ENCODE results near the gene MRE11.

The MRE11 gene

DNA sequence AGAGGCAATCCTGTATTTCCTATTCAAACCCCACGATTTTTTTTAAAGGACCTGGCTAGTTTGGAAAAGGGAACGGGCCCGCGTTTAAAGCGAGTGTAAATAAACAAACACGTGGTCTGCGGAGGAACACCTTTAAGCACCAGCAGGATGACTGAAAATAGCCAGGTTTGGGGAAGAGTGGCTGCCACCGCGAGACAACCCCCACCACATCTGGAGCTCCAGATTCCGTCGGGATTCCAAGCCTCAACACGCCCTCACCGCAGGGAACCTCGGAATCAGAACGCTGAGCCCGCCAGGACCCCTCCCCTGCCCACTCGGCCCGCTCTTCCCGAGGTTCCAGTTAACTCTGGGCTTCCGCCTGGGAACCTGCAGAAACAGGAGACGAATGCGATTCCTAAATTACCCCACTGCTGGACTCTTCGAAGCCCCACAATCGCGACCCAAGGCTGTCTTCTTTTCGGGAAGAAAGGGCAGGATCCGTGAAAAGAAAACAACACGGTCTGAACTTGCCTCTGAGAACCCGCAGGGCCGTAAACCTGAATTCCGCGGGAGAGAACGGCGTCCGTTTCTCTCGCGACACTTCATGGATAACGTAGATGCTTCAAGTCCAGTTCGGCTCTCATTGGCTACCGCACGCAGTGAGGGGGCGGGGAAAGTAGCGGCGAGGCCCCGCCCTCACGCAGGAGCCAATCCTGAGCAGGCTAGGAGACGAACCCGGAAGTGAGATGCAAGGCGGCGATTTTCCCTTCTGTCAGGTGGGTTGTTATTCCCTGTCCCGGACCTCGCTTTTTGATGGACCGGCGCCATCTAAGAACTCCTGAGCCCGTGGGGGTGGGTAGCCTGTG lies at the start of gene MRE11, which contains the start of gene ANKRD49:
Gene MRE11 (minus strand): TSS at position 564 of the 845 bp plus-strand sequence. CDS start 1,043 bp downstream, outside the sequence.
Gene ANKRD49 (plus strand): TSS at position 704 of the 845 bp plus-strand sequence. CDS start 2,710 bp downstream, outside the sequence.
- peak within 1 kb of the TSS; percentile 88 to 93 for H3K9ac ChIP-seq (ENCODE audit: low read depth in 1 of 2, low read length in 2 of 2)
- no peaks in the 10 kb centered on the region for H3K9me3 ChIP-seq (ENCODE audit: control insufficient read depth in 2 of 2, low read length in 2 of 2)
- H3K27me3 ChIP-seq (ENCODE audit: control insufficient read depth in 2 of 2, insufficient read depth in 2 of 2, low read length in 2 of 2), result no peaks in the 10 kb centered on the region
- peak within 1 kb of the TSS; percentile 74 to 75 for H3K27ac ChIP-seq (ENCODE audit: low read depth in 2 of 2, low read length in 2 of 2)
- peak within 1 kb of the TSS; percentile 96 for H3K4me3 ChIP-seq (ENCODE audit: low read length in 2 of 2)
- peaks cover 25 to 31% of the 10 kb centered on the region in 2 donors for H3K36me3 ChIP-seq (ENCODE audit: control insufficient read depth in 2 of 2, insufficient read depth in 2 of 2, low read length in 2 of 2)
- H3K4me1 ChIP-seq (ENCODE audit: control insufficient read depth in 2 of 2, insufficient read depth in 2 of 2, low read length in 2 of 2), result peaks cover 14% of the 10 kb centered on the region in 2 donors

DNA sequence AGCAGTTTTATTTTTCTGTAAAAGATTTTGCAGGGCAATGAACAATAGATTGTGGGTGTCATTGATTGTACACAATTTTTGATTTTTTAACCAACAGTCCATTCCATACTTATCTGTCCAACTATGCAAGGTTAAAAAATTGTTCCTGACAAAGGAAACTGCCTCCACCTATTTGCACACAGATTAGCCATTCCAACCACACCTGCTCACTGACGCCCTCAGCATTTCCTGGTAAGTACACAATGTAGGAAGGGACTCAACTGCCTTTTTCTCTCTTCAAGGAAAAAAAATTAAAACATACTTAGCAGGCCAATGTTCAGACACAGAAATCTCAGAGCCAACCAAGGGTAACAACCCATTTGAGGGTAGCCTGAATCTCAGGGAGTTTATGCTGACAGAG lies 45.8 kb upstream of the MRE11 start:
- H3K9ac ChIP-seq (ENCODE audit: low read depth in 1 of 2, low read length in 2 of 2), result peak overlapping the region in 1 of 2 donors; percentile 50
- peaks cover 20 to 52% of the 10 kb centered on the region in 2 donors for H3K4me1 ChIP-seq (ENCODE audit: control insufficient read depth in 2 of 2, insufficient read depth in 2 of 2, low read length in 2 of 2)
- no peaks in the 10 kb centered on the region for H3K9me3 ChIP-seq (ENCODE audit: control insufficient read depth in 2 of 2, low read length in 2 of 2)
- no peaks in the 10 kb centered on the region for H3K36me3 ChIP-seq (ENCODE audit: control insufficient read depth in 2 of 2, insufficient read depth in 2 of 2, low read length in 2 of 2)
- H3K4me3 ChIP-seq (ENCODE audit: low read length in 2 of 2), result peak overlapping the region; percentile 23 to 43
- peak overlapping the region; percentile 71 to 93 for H3K27ac ChIP-seq (ENCODE audit: low read depth in 2 of 2, low read length in 2 of 2)
- H3K27me3 ChIP-seq (ENCODE audit: control insufficient read depth in 2 of 2, insufficient read depth in 2 of 2, low read length in 2 of 2), result no peaks in the 10 kb centered on the region

DNA sequence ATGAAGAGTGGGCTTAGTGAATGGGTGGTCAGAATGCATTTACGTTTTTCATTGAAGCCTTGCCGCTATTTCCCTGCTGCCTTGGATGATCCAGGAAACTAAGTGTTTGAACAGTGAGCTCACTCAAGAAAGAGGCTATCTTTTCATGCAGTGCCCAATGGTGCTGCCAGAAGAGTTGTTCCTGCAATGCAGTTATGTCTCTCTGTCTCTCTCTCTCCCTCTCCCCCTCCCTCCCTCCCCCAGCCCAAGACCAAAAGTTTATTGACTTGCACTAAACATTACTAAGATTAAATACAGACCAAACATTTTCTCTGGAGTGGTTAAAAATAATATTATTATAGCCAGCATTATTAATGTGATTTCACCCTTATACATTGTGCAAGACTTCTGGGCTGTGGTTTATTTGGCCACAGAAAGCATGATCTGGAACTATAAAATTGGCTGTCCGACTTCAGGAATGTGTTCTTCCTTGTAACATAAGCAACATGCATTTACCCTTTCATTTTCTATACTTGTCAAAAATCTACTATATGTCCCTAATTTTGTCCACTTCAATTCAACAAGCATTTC lies 43.5 kb upstream of the MRE11 start:
- Histone ChIP-seq H3K27ac (ENCODE audit: low read depth in 2 of 2, low read length in 2 of 2) (peak overlapping the region; percentile 71), H3K9ac (ENCODE audit: low read depth in 1 of 2, low read length in 2 of 2) (peak overlapping the region in 1 of 2 donors; percentile 23), H3K4me3 (ENCODE audit: low read length in 2 of 2) (peak overlapping the region in 1 of 2 donors; percentile 48), H3K36me3 (ENCODE audit: control insufficient read depth in 2 of 2, insufficient read depth in 2 of 2, low read length in 2 of 2) (no peaks in the 10 kb centered on the region), H3K4me1 (ENCODE audit: control insufficient read depth in 2 of 2, insufficient read depth in 2 of 2, low read length in 2 of 2) (peaks cover 12 to 42% of the 10 kb centered on the region in 2 donors), H3K9me3 (ENCODE audit: control insufficient read depth in 2 of 2, low read length in 2 of 2) (no peaks in the 10 kb centered on the region), H3K27me3 (ENCODE audit: control insufficient read depth in 2 of 2, insufficient read depth in 2 of 2, low read length in 2 of 2) (no peaks in the 10 kb centered on the region)

DNA sequence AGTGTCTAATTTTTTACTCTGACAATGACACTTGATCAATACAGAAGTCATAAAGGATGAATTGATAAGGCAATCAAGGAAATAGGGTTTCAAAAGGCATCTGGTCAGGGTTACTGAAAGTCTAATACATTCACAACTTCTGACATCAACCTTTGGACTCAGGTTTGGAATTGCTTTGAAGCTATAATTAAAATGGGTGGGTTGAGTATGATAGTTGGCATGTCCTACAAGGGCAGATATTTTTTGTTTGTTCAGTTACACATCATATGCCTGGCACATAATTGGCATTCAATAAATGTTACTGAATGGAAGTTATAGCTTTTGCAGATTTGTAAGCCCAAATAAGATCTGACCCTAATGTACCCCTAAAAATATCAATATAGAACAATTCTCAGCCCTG lies 42.7 kb upstream of the MRE11 start:
- peaks cover 10 to 42% of the 10 kb centered on the region in 2 donors for H3K4me1 ChIP-seq (ENCODE audit: control insufficient read depth in 2 of 2, insufficient read depth in 2 of 2, low read length in 2 of 2)
- peak overlapping the region in 1 of 2 donors; percentile 48 for H3K4me3 ChIP-seq (ENCODE audit: low read length in 2 of 2)
- H3K27ac ChIP-seq (ENCODE audit: low read depth in 2 of 2, low read length in 2 of 2), result peak overlapping the region; percentile 52 to 71
- no peak overlapping the region for H3K9ac ChIP-seq (ENCODE audit: low read depth in 1 of 2, low read length in 2 of 2)
- H3K9me3 ChIP-seq (ENCODE audit: control insufficient read depth in 2 of 2, low read length in 2 of 2), result no peaks in the 10 kb centered on the region
- no peaks in the 10 kb centered on the region for H3K36me3 ChIP-seq (ENCODE audit: control insufficient read depth in 2 of 2, insufficient read depth in 2 of 2, low read length in 2 of 2)
- no peaks in the 10 kb centered on the region for H3K27me3 ChIP-seq (ENCODE audit: control insufficient read depth in 2 of 2, insufficient read depth in 2 of 2, low read length in 2 of 2)

DNA sequence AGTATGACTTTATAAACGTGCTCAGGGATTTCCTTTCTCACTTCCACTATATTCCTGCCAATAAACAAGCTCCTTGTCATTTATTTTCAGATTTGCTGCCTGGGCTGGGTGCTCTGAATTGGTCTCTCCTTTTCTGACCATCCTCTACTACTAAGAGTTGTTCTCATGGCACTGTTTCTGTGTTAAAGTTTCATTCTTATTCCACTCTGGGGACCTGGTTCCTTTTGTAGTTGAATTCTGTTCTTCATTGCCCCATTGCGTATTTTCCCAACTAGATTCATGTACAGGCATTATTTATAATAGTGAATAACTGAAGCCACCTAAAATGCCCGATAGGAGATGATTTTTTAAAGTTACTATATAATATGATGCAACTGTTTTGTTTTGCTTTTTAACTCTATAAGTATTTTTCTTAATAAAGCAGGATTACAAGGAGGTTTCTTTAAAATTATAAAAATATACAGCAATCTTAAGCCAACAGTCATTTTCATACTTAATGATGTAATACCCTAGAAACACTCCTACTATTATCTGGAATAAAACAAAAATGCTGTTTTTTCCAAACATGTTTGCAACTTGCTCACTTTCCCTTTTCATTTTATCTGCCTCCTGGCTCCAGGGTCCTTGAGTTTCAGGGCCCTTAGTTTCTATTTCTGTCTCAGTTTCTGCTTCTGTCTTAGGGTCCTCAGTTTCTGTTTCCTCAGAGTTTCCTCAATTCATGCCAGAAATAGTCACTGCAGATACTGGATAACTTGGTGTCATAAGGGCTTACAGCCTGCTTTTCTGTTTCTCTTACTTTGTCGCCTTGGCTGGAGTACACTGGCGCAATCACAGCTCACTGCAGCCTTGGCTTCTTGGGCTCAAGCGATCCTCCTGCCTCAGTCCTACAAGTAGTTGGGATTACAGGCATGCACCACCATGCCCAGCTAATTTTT lies 40.3 kb upstream of the MRE11 start:
- H3K27ac ChIP-seq (ENCODE audit: low read depth in 2 of 2, low read length in 2 of 2), result no peak overlapping the region

GRCh38 chr11:94533206-94533605 lies 39.6 kb upstream of the MRE11 start:
- Histone ChIP-seq H3K9me3 (ENCODE audit: control insufficient read depth in 2 of 2, low read length in 2 of 2) (no peaks in the 10 kb centered on the region), H3K36me3 (ENCODE audit: control insufficient read depth in 2 of 2, insufficient read depth in 2 of 2, low read length in 2 of 2) (no peaks in the 10 kb centered on the region), H3K4me1 (ENCODE audit: control insufficient read depth in 2 of 2, insufficient read depth in 2 of 2, low read length in 2 of 2) (peaks cover 0 to 20% of the 10 kb centered on the region in 2 donors), H3K27me3 (ENCODE audit: control insufficient read depth in 2 of 2, insufficient read depth in 2 of 2, low read length in 2 of 2) (no peaks in the 10 kb centered on the region), H3K4me3 (ENCODE audit: low read length in 2 of 2) (no peak overlapping the region), H3K27ac (ENCODE audit: low read depth in 2 of 2, low read length in 2 of 2) (no peak overlapping the region), H3K9ac (ENCODE audit: low read depth in 1 of 2, low read length in 2 of 2) (no peak overlapping the region)

More for the DNA sequence above, 40.3 kb upstream of the MRE11 start:
- Histone ChIP-seq H3K27me3 (ENCODE audit: control insufficient read depth in 2 of 2, insufficient read depth in 2 of 2, low read length in 2 of 2) (no peaks in the 10 kb centered on the region), H3K4me1 (ENCODE audit: control insufficient read depth in 2 of 2, insufficient read depth in 2 of 2, low read length in 2 of 2) (peaks cover 5 to 24% of the 10 kb centered on the region in 2 donors), H3K9ac (ENCODE audit: low read depth in 1 of 2, low read length in 2 of 2) (no peak overlapping the region), H3K36me3 (ENCODE audit: control insufficient read depth in 2 of 2, insufficient read depth in 2 of 2, low read length in 2 of 2) (no peaks in the 10 kb centered on the region), H3K4me3 (ENCODE audit: low read length in 2 of 2) (no peak overlapping the region), H3K9me3 (ENCODE audit: control insufficient read depth in 2 of 2, low read length in 2 of 2) (no peaks in the 10 kb centered on the region)

DNA sequence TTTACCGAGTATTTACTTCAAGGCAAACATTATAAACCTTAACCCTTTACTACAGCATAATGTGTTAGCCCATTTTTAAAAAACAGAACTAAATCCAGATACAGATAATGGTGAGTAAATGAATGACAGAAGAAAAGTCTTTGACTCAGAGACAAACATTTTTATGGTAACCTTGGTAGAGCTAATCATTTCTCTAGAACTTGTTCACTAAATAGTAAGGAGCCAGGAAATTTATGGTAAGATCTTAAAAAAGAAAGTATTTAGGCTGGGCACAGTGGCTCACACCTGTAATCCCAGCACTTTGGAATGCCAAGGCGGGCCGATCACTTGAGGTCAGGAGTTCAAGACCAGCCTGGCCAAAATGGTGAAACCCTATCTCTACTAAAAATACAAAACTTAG lies 38.6 kb upstream of the MRE11 start:
- Histone ChIP-seq H3K9ac (ENCODE audit: low read depth in 1 of 2, low read length in 2 of 2) (no peak overlapping the region), H3K36me3 (ENCODE audit: control insufficient read depth in 2 of 2, insufficient read depth in 2 of 2, low read length in 2 of 2) (no peaks in the 10 kb centered on the region), H3K4me1 (ENCODE audit: control insufficient read depth in 2 of 2, insufficient read depth in 2 of 2, low read length in 2 of 2) (peaks cover 0 to 13% of the 10 kb centered on the region in 2 donors), H3K27ac (ENCODE audit: low read depth in 2 of 2, low read length in 2 of 2) (no peak overlapping the region), H3K4me3 (ENCODE audit: low read length in 2 of 2) (no peak overlapping the region), H3K27me3 (ENCODE audit: control insufficient read depth in 2 of 2, insufficient read depth in 2 of 2, low read length in 2 of 2) (no peaks in the 10 kb centered on the region), H3K9me3 (ENCODE audit: control insufficient read depth in 2 of 2, low read length in 2 of 2) (no peaks in the 10 kb centered on the region)

DNA sequence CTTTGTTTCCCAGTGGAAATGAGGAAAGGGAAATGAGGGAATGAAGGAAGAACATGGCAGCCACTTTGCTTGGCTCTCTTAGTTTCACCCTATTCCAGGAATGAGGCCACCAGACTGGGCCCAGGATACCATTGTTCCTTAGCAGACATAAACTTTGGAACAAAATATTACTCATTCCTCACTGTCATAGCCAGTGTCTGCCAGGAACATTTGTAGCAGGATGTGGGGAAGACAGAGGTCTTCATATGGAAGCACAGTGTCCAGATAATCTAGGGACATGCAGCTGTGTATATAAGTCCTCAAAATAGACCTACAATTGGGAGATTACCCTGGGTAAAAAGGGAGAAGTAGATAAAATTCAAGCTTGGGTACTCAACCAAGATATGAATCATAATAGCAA lies 34.9 kb upstream of the MRE11 start:
- Histone ChIP-seq H3K4me1 (ENCODE audit: control insufficient read depth in 2 of 2, insufficient read depth in 2 of 2, low read length in 2 of 2) (no peaks in the 10 kb centered on the region), H3K4me3 (ENCODE audit: low read length in 2 of 2) (no peak overlapping the region), H3K9ac (ENCODE audit: low read depth in 1 of 2, low read length in 2 of 2) (no peak overlapping the region), H3K9me3 (ENCODE audit: control insufficient read depth in 2 of 2, low read length in 2 of 2) (no peaks in the 10 kb centered on the region), H3K36me3 (ENCODE audit: control insufficient read depth in 2 of 2, insufficient read depth in 2 of 2, low read length in 2 of 2) (no peaks in the 10 kb centered on the region), H3K27ac (ENCODE audit: low read depth in 2 of 2, low read length in 2 of 2) (no peak overlapping the region), H3K27me3 (ENCODE audit: control insufficient read depth in 2 of 2, insufficient read depth in 2 of 2, low read length in 2 of 2) (no peaks in the 10 kb centered on the region)

DNA sequence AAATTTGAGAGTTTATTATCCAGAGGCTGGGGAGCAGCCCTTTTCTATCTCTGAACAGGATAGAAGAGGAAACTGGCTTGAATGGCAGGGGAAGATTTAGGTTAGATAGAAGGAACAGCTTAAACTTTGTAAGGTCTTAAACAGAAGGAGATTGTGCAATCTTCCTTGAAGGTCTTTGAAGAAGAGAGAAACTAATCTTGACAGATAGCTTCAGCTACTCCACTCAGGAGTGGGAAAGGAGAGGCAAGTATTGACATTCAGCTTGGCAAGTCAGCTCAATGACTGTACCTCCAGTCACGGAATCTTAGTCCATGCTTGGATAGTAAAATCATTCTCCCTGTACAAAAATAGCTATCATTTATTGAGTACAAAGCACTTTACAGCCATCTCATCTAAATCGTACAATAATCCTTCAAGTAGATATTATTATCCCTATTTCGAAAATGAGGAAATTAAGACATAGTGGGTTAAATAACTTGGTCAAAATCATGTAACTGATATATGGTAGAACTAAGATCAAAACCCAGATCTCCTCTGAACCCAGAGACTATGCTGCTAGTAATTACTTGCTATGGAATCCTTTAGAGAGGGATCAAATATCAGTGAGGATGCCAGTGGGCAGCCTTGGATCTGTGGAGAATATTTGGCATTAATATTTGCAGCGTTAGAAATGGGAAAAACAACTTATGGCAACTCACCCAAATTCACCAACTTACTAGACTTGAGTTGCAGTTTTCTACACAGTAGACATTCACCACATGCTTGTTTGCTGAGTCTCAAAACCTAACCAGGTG lies 33.2 kb upstream of the MRE11 start:
- Histone ChIP-seq H3K9me3 (ENCODE audit: control insufficient read depth in 2 of 2, low read length in 2 of 2) (no peaks in the 10 kb centered on the region), H3K27me3 (ENCODE audit: control insufficient read depth in 2 of 2, insufficient read depth in 2 of 2, low read length in 2 of 2) (no peaks in the 10 kb centered on the region), H3K36me3 (ENCODE audit: control insufficient read depth in 2 of 2, insufficient read depth in 2 of 2, low read length in 2 of 2) (no peaks in the 10 kb centered on the region), H3K4me3 (ENCODE audit: low read length in 2 of 2) (no peak overlapping the region), H3K9ac (ENCODE audit: low read depth in 1 of 2, low read length in 2 of 2) (no peak overlapping the region), H3K4me1 (ENCODE audit: control insufficient read depth in 2 of 2, insufficient read depth in 2 of 2, low read length in 2 of 2) (no peaks in the 10 kb centered on the region), H3K27ac (ENCODE audit: low read depth in 2 of 2, low read length in 2 of 2) (no peak overlapping the region)
